Lung microvascular endothelial cell (primary cell): ENCODE results near the gene TOP3B. TPM values are rescaled to one million over a fixed set of nuclear protein-coding genes. Genes with fewer than 3 reads are reported as not detected.
"Not testable (repeated sequence)": the region's sequence is repeated elsewhere in the genome, so short reads cannot be mapped to it uniquely, and the experiment has no call there.

ENCODE experiments used
- DNase-seq, 2 donors: peaks; one replicate each; pipeline versions ENCODE4 v3.0.0 to v3.0.0-alpha.2; 2010; ENCODE audit warnings: low read depth in 2 of 2
- total RNA-seq: library from RNA; depleted of rRNA; stranded (reverse); fragments of >200 nt; gene quantifications from 2 replicates; pipeline ENCODE4 v1.2.1, GENCODE V29; 2014

TOP3B gene
- total RNA-seq, 1 donor from 2014 or later: 17.3 TPM

DNA sequence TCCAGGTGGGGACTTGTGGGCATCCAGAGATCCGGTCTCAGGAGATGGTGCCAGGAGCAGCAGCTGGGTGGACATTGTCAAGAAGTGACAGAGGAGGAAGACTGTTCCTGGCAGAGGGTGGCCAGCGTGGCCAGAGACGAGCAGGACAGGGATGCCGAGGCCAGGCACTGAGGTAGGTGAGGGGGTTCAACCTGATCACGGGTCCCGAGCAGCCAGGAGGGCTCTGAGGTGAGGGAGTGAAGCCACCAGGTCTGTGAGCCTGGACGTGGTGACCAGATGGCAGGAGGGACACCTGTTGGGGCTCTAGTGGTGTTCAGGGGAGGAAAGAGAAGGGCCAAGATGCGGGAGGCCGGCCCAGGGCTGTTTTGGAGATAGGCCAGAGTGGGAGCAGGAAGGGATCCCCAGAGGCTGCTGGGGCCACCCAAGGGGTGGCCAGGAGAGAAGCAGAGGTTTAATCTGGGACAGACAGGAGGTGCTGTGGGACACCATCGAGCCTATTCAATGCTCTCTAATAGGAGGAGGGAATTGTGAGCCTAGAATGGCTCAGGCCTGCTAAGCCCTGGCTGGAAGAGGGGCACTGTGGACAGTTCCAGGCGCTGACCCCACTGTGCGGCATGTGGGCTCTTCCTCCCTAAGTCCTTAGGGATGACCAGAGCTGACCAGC, 36.2 kb downstream of the TOP3B start:
- DNase-seq: no peak

GRCh38 chr22:21945453-21946261, 36.9 kb downstream of the TOP3B start:
- no peak for DNase-seq

- DNase-seq: no peak
Measured at GRCh38 chr22:21944871-21945270, 37.7 kb downstream of the TOP3B start.

- DNase-seq: peak; percentile 38 to 40
Measured at GRCh38 chr22:21943571-21944448, 38.8 kb downstream of the TOP3B start.

GRCh38 chr22:21942407-21943343, 39.9 kb downstream of the TOP3B start:
- DNase-seq: peak; percentile 98 to 99

- DNase-seq: peak in 1 of 2 donors; percentile 23
Measured at GRCh38 chr22:21941921-21942320, 40.7 kb downstream of the TOP3B start.

DNA sequence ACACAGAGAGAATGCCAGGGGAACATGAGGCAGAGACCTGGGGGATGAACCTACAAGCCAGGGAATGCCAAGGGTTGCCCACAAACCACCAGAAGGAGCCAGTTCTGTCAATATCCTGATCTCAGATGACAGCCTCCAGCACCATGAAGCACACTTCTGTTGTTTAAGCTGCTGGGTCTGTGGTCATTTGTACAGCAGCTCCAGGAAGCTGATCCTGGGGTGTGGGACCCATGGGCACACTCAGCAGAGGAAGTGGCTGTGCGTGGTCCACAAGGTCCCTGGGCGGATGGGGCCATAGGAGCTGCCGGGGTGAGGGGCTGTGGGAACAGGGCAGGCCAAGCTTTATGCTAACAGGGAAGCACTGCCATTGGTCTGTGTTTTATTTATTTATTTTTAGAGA, 42.1 kb downstream of the TOP3B start:
- peak; percentile 22 to 41 for DNase-seq

GRCh38 chr22:21939935-21940334, 42.7 kb downstream of the TOP3B start:
- DNase-seq: not testable (repeated sequence)

- DNase-seq: peak in 1 of 2 donors; percentile 58
Measured at GRCh38 chr22:21939461-21939913, 43.1 kb downstream of the TOP3B start.

DNA sequence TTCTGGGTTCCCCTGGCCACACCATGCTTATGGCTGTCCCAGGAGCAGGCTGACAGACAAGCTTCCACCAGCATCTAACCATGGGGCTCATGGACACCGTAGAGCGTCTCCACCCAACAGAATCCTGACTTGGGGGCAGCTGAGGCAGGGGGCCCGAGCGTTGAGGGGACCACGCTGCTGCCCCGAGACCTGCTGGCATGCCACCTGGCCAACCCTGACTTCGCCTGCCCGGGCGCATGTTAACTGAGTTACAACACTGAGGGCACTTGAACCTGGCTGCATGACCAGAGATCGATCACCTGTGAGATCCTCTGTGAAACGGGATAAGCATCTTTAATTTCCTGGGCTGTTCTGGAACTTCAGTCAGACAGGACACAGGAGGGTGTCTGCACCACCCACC, 43.7 kb downstream of the TOP3B start:
- DNase-seq: no peak

DNA sequence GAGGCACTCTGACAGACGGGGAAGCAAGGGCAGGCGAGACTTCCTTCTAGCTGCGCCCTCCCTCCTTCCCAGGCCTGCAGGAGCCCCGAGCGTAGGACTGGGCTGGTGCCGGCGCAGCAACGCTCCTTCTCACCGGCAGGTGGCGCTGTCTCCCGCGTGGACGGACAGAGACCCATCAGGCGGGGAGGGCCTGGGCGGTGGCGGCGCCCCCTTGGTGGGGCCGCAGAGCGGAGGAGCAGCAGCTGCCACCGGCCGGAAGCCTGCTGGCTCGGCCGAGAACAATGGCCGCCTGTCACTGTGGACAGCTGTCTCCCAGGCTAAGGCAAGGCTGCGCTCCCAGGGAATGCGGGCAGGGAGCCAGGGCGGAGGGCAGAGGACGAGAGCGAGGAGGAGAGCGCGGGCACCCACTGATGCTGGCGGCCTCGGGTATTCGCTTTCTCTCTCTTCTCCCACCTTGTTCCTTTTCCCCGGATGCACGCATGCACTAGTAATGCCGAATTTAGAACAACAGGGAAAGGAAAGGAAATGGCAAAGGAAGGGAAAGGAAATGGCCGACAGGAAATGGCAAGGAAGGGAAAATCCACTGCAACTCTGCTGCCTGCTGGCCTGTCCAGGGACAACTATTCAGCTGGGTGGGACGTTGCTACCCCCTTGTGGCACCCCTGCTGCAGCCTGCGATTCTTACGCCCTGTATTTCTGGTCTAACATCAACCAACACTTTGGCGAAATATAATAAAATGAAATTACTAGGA, 44.3 kb downstream of the TOP3B start:
- DNase-seq: peak; percentile 94 to 96

DNA sequence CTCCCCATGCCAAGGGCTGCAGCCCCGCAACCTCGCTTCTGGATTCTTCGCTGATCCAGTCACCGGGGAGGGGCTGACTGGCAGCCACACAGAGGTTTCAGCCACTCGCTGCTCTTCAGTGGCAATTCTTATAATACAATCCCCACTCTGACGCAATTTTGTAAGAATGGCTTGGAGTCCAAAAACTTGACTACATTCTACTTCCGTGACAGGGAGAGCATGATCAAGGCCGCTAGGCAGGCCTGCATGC, 44.8 kb downstream of the TOP3B start:
- DNase-seq: no peak

DNA sequence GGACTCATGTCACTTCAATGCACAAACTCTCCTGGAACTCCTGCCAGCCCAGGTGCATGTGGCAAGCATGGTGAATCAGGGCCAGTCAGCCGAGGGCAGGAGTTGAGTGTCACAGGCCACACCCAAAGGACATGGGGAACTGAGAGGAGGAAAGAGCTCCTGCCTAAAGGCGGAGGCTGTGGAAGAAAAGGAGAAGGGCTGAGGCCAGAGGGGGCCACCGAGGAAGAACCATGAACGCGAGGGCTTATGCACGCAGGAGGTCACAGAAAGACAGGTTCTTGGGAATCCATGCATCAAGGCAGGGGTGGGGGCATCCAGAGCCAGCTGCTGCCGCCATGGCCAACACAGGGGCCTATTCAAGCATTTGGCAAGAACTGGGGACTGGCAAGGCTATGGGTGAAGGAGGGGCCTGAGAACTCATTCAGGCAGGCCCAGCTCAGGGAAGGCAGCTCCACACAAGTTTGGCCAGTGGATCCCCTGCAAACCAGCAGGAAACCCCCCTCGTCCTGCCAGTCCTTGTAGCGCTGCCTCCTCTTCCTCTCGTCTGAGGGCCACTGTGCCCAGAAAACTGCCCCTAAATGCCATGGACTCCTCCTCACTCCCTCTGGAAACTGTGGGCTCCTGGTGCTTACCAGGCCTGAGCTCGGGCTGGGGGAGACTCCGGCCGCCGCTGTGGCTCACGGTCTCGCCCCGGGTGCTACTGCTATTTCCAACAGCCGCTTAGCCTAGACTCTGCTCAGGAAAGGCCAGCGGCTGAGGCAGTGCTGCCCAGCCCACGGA, 45.4 kb downstream of the TOP3B start:
- no peak for DNase-seq

- DNase-seq: no peak
Measured at GRCh38 chr22:21936151-21936775, 46.3 kb downstream of the TOP3B start.

DNA sequence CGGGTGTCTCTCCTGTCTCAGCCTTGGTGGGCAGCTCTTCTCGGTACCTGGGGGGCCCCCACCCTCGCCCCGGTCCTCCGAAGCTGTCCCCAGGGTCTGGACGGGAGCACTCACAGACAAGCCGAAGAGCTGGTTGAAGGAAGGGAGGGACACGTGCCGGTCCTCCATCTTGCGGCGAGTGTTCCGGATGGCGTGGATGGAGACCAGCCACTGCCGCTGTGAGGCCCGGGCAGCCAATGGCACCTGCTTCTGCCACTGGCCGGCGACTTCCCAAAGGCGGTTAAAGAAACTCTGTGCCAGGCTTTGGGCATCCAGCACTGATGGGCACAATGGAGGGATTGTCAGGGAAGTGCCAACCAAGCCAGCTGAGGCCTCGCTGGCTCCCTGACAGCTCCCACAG, 48.7 kb downstream of the TOP3B start:
- no peak for DNase-seq

GRCh38 chr22:21933413-21933812, 49.2 kb downstream of the TOP3B start:
- DNase-seq: no peak

DNA sequence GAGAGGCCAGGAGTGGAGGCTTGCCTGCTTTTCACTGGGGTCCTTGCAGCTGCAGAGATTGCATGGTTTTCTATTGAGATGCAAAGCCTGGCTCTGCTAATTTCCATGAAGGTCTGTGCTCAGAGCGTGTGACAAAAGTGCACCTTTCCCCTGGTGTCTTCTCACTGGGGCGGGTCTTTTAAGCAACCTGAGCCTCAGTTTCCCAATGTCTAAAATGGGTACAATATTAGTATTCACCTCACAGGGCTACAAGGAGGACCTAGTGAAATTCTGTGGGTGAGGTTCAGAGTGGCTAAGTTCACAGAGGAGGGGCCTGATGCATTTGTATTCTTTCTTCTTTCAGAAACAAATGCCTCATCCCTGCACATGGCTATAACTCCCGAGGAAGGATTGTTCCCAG, 50.2 kb downstream of the TOP3B start:
- DNase-seq: no peak

GRCh38 chr22:21931056-21931455, 51.5 kb downstream of the TOP3B start:
- no peak for DNase-seq

DNA sequence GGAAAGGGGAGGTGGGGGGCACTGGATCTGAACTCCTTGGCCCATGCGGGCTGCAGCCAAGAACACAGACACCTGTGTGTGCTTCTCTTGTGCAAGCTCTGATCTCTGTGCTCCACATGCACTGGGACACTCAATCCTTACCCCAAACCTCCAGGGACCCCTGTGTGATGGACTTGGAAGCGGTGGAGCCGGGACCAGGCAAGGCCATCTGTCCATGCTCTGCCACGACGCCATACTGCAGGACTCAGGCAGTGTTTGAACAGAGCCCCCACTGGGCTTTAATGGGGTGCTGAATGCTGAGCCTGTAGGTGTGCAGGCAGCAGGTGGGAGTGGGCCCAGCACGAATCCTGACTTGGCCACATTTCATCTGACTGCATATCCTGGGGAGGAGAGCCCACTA, 53.3 kb downstream of the TOP3B start:
- DNase-seq: no peak
